Activated T-cell treated with anti-CD3 and anti-CD28 coated beads, Interleukin-2, amount 50 U/mL, for 1 hour (primary cell): Measurements from ENCODE around the gene PRKCA.
"Not testable (repeated sequence)": the region's sequence is repeated elsewhere in the genome, so short reads cannot be mapped to it uniquely, and the experiment has no call there.

Experiments
- DNase-seq: peaks from one replicate; pipeline ENCODE4 v3.0.0-alpha.2; 2020

Gene PRKCA

GRCh38 chr17:66444031-66444430, 141.6 kb downstream of the PRKCA start:
- no peak for DNase-seq

GRCh38 chr17:66445229-66445628, 142.8 kb downstream of the PRKCA start:
- no peak for DNase-seq

- DNase-seq = no peak
Observed at GRCh38 chr17:66446419-66446818, 144.0 kb downstream of the PRKCA start.

- no peak for DNase-seq
Observed at GRCh38 chr17:66447159-66447558, 144.7 kb downstream of the PRKCA start.

- no peak for DNase-seq
Observed at GRCh38 chr17:66448026-66448639, 145.7 kb downstream of the PRKCA start.

GRCh38 chr17:66449418-66449977, 147.1 kb downstream of the PRKCA start:
- DNase-seq = no peak

GRCh38 chr17:66450008-66450851, 147.8 kb downstream of the PRKCA start:
- DNase-seq = no peak

GRCh38 chr17:66450852-66451158, 148.4 kb downstream of the PRKCA start:
- DNase-seq = no peak

GRCh38 chr17:66451188-66452149, 149.1 kb downstream of the PRKCA start:
- no peak for DNase-seq

GRCh38 chr17:66455060-66455459, 152.6 kb downstream of the PRKCA start:
- DNase-seq = no peak

GRCh38 chr17:66457499-66457898, 155.1 kb downstream of the PRKCA start:
- not testable (repeated sequence) for DNase-seq

GRCh38 chr17:66458782-66459181, 156.4 kb downstream of the PRKCA start:
- DNase-seq = no peak

GRCh38 chr17:66459811-66460270, 157.4 kb downstream of the PRKCA start:
- no peak for DNase-seq

GRCh38 chr17:66460558-66460957, 158.1 kb downstream of the PRKCA start:
- DNase-seq = no peak

- DNase-seq = no peak
Observed at GRCh38 chr17:66461343-66461995, 159.1 kb downstream of the PRKCA start.

GRCh38 chr17:66462010-66462409, 159.6 kb downstream of the PRKCA start:
- no peak for DNase-seq

- no peak for DNase-seq
Observed at GRCh38 chr17:66464921-66465320, 162.5 kb downstream of the PRKCA start.

GRCh38 chr17:66465701-66466100, 163.3 kb downstream of the PRKCA start:
- DNase-seq = no peak

- no peak for DNase-seq
Observed at GRCh38 chr17:66466106-66466820, 163.8 kb downstream of the PRKCA start.

GRCh38 chr17:66466840-66467367, 164.5 kb downstream of the PRKCA start:
- no peak for DNase-seq

- DNase-seq = no peak
Observed at GRCh38 chr17:66467766-66468165, 165.4 kb downstream of the PRKCA start.
